ENCODE data around the gene ZFP92. TPM values are rescaled to one million over a fixed set of nuclear protein-coding genes. Genes with fewer than 3 reads are reported as not detected.

The ZFP92 gene
- total RNA-seq, 4 donors from 2014 or later = 1.5 to 3.8 (median 2.0) TPM

DNA sequence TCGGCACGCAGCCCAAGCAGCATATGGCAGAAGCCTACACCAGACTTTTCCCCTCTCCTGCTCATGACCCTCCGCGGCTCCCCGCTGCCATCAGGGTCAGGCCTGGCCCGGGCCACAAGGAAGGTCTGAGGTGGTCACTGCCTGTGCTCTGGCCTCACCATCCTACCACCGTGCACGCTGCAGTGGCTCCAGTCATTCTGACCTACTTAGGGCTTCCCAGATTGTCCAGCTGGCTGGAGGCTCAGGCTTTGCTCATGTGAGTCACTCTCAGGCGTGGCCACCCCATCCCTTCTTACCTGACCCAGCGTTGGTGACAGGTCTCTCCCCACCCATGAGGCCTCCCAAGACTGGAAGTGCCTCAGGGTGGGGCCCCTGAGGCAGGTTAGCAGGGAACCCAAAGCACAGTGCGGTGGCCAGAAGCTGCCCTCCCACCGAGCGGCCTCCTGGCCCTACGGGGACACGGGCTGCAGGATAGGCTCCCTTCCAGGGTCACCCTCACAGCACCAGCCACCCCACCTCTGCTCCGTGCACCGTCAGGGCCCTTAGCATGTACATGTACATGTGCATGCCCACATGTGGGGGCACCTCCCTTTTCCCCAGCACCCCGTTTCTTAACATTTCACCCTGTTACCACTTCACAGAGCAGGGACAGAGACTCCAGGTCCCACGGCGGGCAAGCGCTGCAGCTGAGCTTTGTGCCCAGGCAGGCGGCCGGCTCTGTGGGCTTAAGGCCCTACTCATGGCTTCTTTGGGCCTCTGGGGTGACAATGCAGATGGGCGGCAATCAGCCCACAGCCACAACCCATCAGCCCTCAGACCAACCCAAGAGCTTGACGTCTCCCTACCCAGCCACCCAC is 32.4 kb downstream of the ZFP92 start:
- ATAC-seq = no peak
- 64 to 93% methylated on average over 3 to 8 of the region's 25 CpGs for WGBS, 2 donors (ENCODE audit: low coverage in 1 of 2)
- TF ChIP-seq POLR2AphosphoS5 (IDR thresholded peaks at IDR 0.05) = no peak
- no peaks in the 10 kb centered on the region for H3K36me3 ChIP-seq
- no peaks in the 10 kb centered on the region for H3K9me3 ChIP-seq
- H3K4me1 ChIP-seq = no peaks in the 10 kb centered on the region
- H3K27ac ChIP-seq = no peak overlapping the region
- peaks cover 11% of the 10 kb centered on the region for H3K27me3 ChIP-seq
- no peak overlapping the region for H3K4me3 ChIP-seq

DNA sequence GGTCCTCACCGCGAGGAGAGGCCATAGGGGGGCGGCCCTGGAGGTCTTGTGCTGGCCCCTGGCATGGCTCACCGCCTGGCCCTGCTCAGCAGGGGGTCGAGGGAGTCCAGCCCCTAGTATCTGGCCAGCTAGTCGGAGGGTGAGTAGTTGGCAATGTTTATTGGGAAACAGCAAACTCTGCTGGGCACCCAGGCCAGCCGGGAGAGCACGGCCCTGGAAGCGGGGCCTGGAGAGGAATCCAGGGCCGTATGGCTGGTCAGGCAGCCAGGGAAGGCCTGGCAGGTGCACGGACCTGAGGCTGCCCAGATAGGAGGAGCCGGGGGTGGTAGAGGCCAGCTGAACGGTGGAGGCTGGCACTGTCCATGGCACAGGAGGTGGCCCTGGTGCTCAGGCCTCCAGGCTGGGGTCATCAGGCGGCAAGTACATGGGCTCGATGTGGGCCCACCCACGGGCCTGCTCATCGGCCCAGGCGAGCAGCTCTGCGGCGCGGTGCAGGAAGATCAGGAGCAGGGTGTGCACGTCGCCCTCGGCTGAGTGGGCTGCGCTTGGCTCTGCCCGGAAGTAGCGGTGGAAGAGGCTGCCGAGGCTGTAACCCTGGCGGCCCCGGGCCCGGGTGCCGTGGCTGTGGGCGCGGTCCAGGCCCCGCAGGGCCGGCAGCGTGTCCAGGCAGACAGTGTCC is 33.2 kb downstream of the ZFP92 start:
- Histone ChIP-seq H3K36me3 (peaks cover 0 to 1% of the 10 kb centered on the region in 2 donors), H3K4me3 (no peak overlapping the region), H3K27me3 (peaks cover 9% of the 10 kb centered on the region), H3K9me3 (no peaks in the 10 kb centered on the region), H3K4me1 (no peaks in the 10 kb centered on the region), H3K27ac (no peak overlapping the region)
- TF ChIP-seq POLR2AphosphoS5 (IDR thresholded peaks at IDR 0.05) (no peak), EP300 (IDR thresholded peaks at IDR 0.05) (no peak), POLR2A (IDR thresholded peaks at IDR 0.05) (no peak)
- TF ChIP-seq, protein P1, sequence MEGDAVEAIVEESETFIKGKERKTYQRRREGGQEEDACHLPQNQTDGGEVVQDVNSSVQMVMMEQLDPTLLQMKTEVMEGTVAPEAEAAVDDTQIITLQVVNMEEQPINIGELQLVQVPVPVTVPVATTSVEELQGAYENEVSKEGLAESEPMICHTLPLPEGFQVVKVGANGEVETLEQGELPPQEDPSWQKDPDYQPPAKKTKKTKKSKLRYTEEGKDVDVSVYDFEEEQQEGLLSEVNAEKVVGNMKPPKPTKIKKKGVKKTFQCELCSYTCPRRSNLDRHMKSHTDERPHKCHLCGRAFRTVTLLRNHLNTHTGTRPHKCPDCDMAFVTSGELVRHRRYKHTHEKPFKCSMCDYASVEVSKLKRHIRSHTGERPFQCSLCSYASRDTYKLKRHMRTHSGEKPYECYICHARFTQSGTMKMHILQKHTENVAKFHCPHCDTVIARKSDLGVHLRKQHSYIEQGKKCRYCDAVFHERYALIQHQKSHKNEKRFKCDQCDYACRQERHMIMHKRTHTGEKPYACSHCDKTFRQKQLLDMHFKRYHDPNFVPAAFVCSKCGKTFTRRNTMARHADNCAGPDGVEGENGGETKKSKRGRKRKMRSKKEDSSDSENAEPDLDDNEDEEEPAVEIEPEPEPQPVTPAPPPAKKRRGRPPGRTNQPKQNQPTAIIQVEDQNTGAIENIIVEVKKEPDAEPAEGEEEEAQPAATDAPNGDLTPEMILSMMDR (IDR thresholded peaks at IDR 0.05) = no peak
- peak; percentile 10 for ATAC-seq
- no CpG with 5 or more reads among the region's 37 CpGs for WGBS, 2 donors (ENCODE audit: low coverage in 1 of 2)

DNA sequence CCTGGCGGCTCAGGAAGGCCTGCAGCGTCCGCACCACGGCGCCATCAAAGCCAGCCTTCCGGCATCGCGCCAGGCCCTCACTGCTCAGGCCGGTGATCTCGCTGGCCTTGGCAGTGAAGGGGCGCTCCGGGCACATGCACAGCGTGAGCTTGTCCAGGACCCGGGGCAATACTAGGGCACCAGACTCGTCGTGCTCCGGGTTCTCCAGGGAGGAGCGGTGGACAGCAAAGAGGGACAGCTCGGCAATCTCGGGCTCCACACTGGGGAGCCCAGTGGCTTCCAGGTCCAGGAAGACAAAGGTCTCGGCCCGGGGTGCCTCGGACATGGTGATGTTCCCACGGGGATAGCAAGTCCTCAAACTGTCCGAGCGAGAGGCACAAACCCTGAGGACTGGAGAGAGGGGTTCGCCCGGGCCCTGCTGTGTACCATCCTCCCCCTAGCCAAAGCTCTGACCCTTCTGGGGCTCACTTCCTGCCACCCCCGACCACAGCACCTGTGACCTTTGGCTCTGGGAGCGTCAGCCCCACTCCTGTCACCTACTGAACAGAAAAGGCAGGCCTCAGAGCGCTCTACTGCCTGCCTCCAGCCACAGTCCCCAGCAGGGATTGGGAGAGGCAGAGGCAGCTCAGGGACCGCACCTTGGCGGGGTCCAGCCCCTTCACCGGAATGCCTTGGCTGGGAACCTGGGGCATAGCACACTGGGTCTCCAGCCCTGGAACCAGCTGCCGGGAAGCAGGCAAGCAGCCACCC is 34.0 kb downstream of the ZFP92 start:
- no peak for TF ChIP-seq POLR2A (IDR thresholded peaks at IDR 0.05)
- no peak for TF ChIP-seq EP300 (IDR thresholded peaks at IDR 0.05)
- TF ChIP-seq, protein P1 (IDR thresholded peaks at IDR 0.05) = no peak
- no peak for TF ChIP-seq POLR2AphosphoS5 (IDR thresholded peaks at IDR 0.05)
- Histone ChIP-seq H3K27ac (no peak overlapping the region), H3K9me3 (no peaks in the 10 kb centered on the region), H3K4me1 (no peaks in the 10 kb centered on the region), H3K4me3 (no peak overlapping the region), H3K27me3 (peaks cover 4% of the 10 kb centered on the region), H3K36me3 (peaks cover 0 to 9% of the 10 kb centered on the region in 2 donors)
- no CpG with 5 or more reads among the region's 35 CpGs for WGBS, 2 donors (ENCODE audit: low coverage in 1 of 2)
- ATAC-seq = no peak

DNA sequence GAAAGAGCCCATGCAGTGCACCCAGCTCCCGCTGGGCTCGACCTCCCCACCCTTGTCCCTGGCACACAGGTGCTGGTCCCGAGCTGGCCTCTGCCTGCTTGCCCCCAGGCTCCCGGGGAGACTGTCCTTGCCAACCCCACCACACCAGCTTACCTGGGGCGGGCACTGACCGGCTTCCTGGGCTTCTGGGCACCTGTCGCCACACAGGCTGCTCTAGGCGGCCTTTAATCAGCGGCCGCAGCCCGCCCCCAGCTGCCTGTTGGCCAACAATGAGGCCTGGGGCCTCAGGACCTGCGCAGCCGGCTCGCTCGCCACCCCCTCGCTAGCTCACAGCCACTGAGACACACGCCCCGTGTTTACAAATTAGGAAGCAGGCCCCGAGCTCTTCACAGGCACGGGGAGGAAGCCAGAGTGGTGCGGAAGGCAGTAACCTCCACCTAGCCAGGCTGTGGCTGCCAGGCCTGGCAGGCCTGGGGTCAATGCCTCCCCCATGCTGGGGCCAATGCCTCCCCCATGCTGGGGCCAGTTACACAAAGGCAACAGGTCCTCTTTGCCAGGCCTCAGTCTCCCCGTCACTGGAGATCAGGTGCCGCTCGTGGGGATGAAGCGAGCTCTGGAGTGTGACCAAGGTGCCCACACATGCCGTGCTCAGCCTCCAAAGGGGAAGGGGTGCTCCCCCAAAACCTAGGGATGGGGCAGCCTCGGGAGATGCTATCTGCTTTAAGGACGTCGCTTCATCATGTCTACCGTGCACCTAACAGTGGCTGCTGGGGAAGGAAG is 34.8 kb downstream of the ZFP92 start, which contains the start of gene TREX2:
TSS of gene TREX2 (minus strand) at position 201 of the 780 bp plus-strand sequence. CDS start 626 bp downstream, outside the sequence.
- H3K36me3 ChIP-seq = peaks cover 0 to 17% of the 10 kb centered on the region in 2 donors
- no peaks in the 10 kb centered on the region for H3K9me3 ChIP-seq
- peaks cover 4% of the 10 kb centered on the region for H3K27me3 ChIP-seq
- ATAC-seq = no peak
- no peaks in the 10 kb centered on the region for H3K4me1 ChIP-seq
- no peak within 1 kb of the TSS for H3K27ac ChIP-seq
- 83% methylated on average over 3 of the region's 30 CpGs; no CpG with 5 or more reads in 1 of the 2 donors for WGBS, 2 donors (ENCODE audit: low coverage in 1 of 2)
- no peak within 1 kb of the TSS for H3K4me3 ChIP-seq
- TF ChIP-seq POLR2AphosphoS5 (IDR thresholded peaks at IDR 0.05) (no peak), POLR2A (IDR thresholded peaks at IDR 0.05) (no peak), EP300 (IDR thresholded peaks at IDR 0.05) (no peak)
- TF ChIP-seq, protein P1 (IDR thresholded peaks at IDR 0.05) = no peak

Measured in gastroesophageal sphincter (tissue), 4 donors.